Measurements from ENCODE around the gene SNRNP200. TPM values are rescaled to one million over a fixed set of nuclear protein-coding genes. Genes with fewer than 3 reads are reported as not detected.

Gene SNRNP200
- total RNA-seq, 2 experiments from 2014 or later: 79.3 to 216 TPM

- TF ChIP-seq EZH2phosphoT487 (IDR thresholded peaks at IDR 0.05; ENCODE audit: borderline replicate concordance, low read depth, low read length) (no peak), CTCF (conservative IDR thresholded peaks at IDR 0.05; ENCODE audit: low read length) (no peak)
- Histone ChIP-seq H4K20me1 (ENCODE audit: insufficient read depth, low read length) (0 out of 2 replicates have a peak, but pooled peaks cover 3% of the 10 kb centered on the region), H3K36me3 (ENCODE audit: insufficient read depth, low read length) (peaks cover 20% of the 10 kb centered on the region), H3K4me2 (ENCODE audit: low read length) (0 out of 2 replicates have a peak overlapping the region, but pooled peaks have one; percentile 80), H3K9me3 (ENCODE audit: low read length) (no peaks in the 10 kb centered on the region), H3K4me3 (ENCODE audit: low read depth, low read length, poor library complexity, severe bottlenecking) (no peak overlapping the region), H3K27ac (ENCODE audit: low read depth, low read length, poor library complexity, severe bottlenecking) (no peak overlapping the region), H3K4me1 (ENCODE audit: insufficient read depth, low read length, poor library complexity, severe bottlenecking) (peaks cover 54% of the 10 kb centered on the region), H3K79me2 (ENCODE audit: insufficient read depth, low read depth, low read length) (no peaks in the 10 kb centered on the region), H3K9me2 (ENCODE audit: insufficient read depth, low read length) (no peaks in the 10 kb centered on the region), H2AFZ (ENCODE audit: low read length) (no peak overlapping the region)
- ChIA-PET POLR2A (interaction anchor here (0.6 to 0.8 kb wide), 2 partner anchors 9 to 32 kb away, joined by 3 to 10 read pairs; no protein-coding TSS in a partner anchor), CTCF (ENCODE audit: unreplicated experiment) (interaction anchor here (0.5 kb wide), 1 partner anchor 35 kb away, joined by 3 read pairs; no protein-coding TSS in a partner anchor)
- no peak for DNase-seq (ENCODE audit: low spot score)
- BruUV-seq (replicated peaks): no TSS peak
- intact Hi-C loops (cut with micrococcal nuclease; ENCODE audit: unreplicated experiment): loop anchor here (5.0 kb wide), 1 partner anchor 117 kb away; the partner anchor contains the start of gene STARD7
Observed at GRCh38 chr2:96323849-96324248, 18.5 kb upstream of the SNRNP200 start.

- intact Hi-C loops (cut with micrococcal nuclease; ENCODE audit: unreplicated experiment): loop anchor here (1.0 to 5.0 kb wide), 2 partner anchors 15 to 114 kb away; partner anchors contain the start of gene STARD7
- Histone ChIP-seq H4K20me1 (ENCODE audit: insufficient read depth, low read length) (no peaks in the 10 kb centered on the region), H3K9me2 (ENCODE audit: insufficient read depth, low read length) (no peaks in the 10 kb centered on the region), H3K4me2 (ENCODE audit: low read length) (peak overlapping the region; percentile 77), H2AFZ (ENCODE audit: low read length) (peak overlapping the region; percentile 45; the same call in 1 of the 2 replicates), H3K27ac (ENCODE audit: low read depth, low read length, poor library complexity, severe bottlenecking) (peak overlapping the region; percentile 41), H3K9me3 (ENCODE audit: low read length) (no peaks in the 10 kb centered on the region), H3K4me1 (ENCODE audit: insufficient read depth, low read length, poor library complexity, severe bottlenecking) (peaks cover 61% of the 10 kb centered on the region), H3K4me3 (ENCODE audit: low read depth, low read length, poor library complexity, severe bottlenecking) (peak overlapping the region; percentile 70), H3K79me2 (ENCODE audit: insufficient read depth, low read depth, low read length) (no peaks in the 10 kb centered on the region), H3K36me3 (ENCODE audit: insufficient read depth, low read length) (no peaks in the 10 kb centered on the region)
- TF ChIP-seq EZH2phosphoT487 (IDR thresholded peaks at IDR 0.05; ENCODE audit: borderline replicate concordance, low read depth, low read length): no peak
- no peak for TF ChIP-seq CTCF (conservative IDR thresholded peaks at IDR 0.05; ENCODE audit: low read length)
- BruUV-seq (replicated peaks): no TSS peak
- POLR2A ChIA-PET: interaction anchor here (1.0 to 4.7 kb wide), 6 partner anchors 10 to 31 kb away, joined by 3 to 39 read pairs (median 5); partner anchors contain the start of genes NCAPH and SNRNP200
- peak; percentile 66 for DNase-seq (ENCODE audit: low spot score)
- CTCF ChIA-PET (ENCODE audit: unreplicated experiment): no interaction called here
Observed at GRCh38 chr2:96320728-96321622, 15.6 kb upstream of the SNRNP200 start.
